GM13976 (cell line): ENCODE data around the gene PNLIPRP3.

ENCODE experiments used
- DNase-seq: peaks from one replicate; pipeline ENCODE4 v3.0.0; 2012; ENCODE audit warnings: low spot score
- CTCF ChIP-seq: IDR thresholded peaks from 2 replicates; pipeline ENCODE4 v1.5.1; 2012; ENCODE audit warnings: borderline replicate concordance, mild to moderate bottlenecking; ENCODE audit not compliant: insufficient read depth; ENCODE audit errors: extremely low read depth, missing control alignments, control extremely low read depth
- in situ Hi-C: fragments of 300-500 bp; cut with MboI; formaldehyde crosslinking; loops from one replicate; pipeline ENCODE4 v1.12.0; 2022; ENCODE audit warnings: low sequenced_read_pairs, mixed read lengths, inconsistent platforms; ENCODE audit not compliant: unreplicated experiment

Gene PNLIPRP3

GRCh38 chr10:116487522-116488430 lies 60.1 kb downstream of the PNLIPRP3 start:
- in situ Hi-C loops = no loop called here
- no peak for TF ChIP-seq CTCF
- DNase-seq = no peak

- no peak for DNase-seq
- in situ Hi-C loops = no loop called here
- no peak for TF ChIP-seq CTCF
Measured at GRCh38 chr10:116489460-116489859, 61.8 kb downstream of the PNLIPRP3 start.

GRCh38 chr10:116490028-116490662 lies 62.5 kb downstream of the PNLIPRP3 start:
- DNase-seq = peak; percentile 45
- peak; percentile 50 for TF ChIP-seq CTCF
- in situ Hi-C loops = no loop called here

GRCh38 chr10:116504786-116505185 lies 77.1 kb downstream of the PNLIPRP3 start:
- in situ Hi-C loops = no loop called here

GRCh38 chr10:116510565-116510964 lies 82.9 kb downstream of the PNLIPRP3 start:
- in situ Hi-C loops = no loop called here
- DNase-seq = no peak
- no peak for TF ChIP-seq CTCF

More at GRCh38 chr10:116504786-116505185, 77.1 kb downstream of the PNLIPRP3 start:
- no peak for DNase-seq
- TF ChIP-seq CTCF = no peak

- no peak for DNase-seq
- in situ Hi-C loops = no loop called here
- no peak for TF ChIP-seq CTCF
Measured at GRCh38 chr10:116511365-116511764, 83.7 kb downstream of the PNLIPRP3 start.
